ENCODE measurements around the gene CHID1.

GRCh38 chr11:954392-955153 lies 44.0 kb upstream of the CHID1 start:
- TF ChIP-seq EZH2phosphoT487 (IDR thresholded peaks at IDR 0.05; ENCODE audit: insufficient read depth, low read depth) (no peak), EZH2 (IDR thresholded peaks at IDR 0.05; ENCODE audit: insufficient read depth, poor library complexity, severe bottlenecking) (no peak)
